ENCODE measurements around the gene BCAS1.

GRCh38 chr20:53896041-53896440 lies 174.4 kb downstream of the BCAS1 start:
- TF ChIP-seq EZH2 (optimal IDR thresholded peaks at IDR 0.05; ENCODE audit: low read depth, low read length) (no peak), EZH2phosphoT487 (IDR thresholded peaks at IDR 0.05; ENCODE audit: low read length) (no peak)
- TF ChIP-seq, protein P1, sequence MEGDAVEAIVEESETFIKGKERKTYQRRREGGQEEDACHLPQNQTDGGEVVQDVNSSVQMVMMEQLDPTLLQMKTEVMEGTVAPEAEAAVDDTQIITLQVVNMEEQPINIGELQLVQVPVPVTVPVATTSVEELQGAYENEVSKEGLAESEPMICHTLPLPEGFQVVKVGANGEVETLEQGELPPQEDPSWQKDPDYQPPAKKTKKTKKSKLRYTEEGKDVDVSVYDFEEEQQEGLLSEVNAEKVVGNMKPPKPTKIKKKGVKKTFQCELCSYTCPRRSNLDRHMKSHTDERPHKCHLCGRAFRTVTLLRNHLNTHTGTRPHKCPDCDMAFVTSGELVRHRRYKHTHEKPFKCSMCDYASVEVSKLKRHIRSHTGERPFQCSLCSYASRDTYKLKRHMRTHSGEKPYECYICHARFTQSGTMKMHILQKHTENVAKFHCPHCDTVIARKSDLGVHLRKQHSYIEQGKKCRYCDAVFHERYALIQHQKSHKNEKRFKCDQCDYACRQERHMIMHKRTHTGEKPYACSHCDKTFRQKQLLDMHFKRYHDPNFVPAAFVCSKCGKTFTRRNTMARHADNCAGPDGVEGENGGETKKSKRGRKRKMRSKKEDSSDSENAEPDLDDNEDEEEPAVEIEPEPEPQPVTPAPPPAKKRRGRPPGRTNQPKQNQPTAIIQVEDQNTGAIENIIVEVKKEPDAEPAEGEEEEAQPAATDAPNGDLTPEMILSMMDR (IDR thresholded peaks at IDR 0.05; ENCODE audit: low read length) = no peak
